ENCODE results near the gene ADA.

Gene ADA

GRCh38 chr20:44644667-44645131 lies 6.8 kb downstream of the ADA start:
- DNase-seq (ENCODE audit: low read depth): no peak

GRCh38 chr20:44644230-44644617 lies 7.3 kb downstream of the ADA start:
- no peak for DNase-seq (ENCODE audit: low read depth)

- no peak for DNase-seq (ENCODE audit: low read depth)
These were observed 7.8 kb downstream of the ADA start for GRCh38 chr20:44643596-44644229.

GRCh38 chr20:44643154-44643519 lies 8.4 kb downstream of the ADA start:
- no peak for DNase-seq (ENCODE audit: low read depth)

- no peak for DNase-seq (ENCODE audit: low read depth)
These were observed 9.0 kb downstream of the ADA start for GRCh38 chr20:44642203-44643153.

- DNase-seq (ENCODE audit: low read depth): no peak
These were observed 10.2 kb downstream of the ADA start for GRCh38 chr20:44641325-44641724.

- no peak for DNase-seq (ENCODE audit: low read depth)
These were observed 11.0 kb downstream of the ADA start for GRCh38 chr20:44640522-44640921.

GRCh38 chr20:44637522-44638372 lies 13.8 kb downstream of the ADA start:
- DNase-seq (ENCODE audit: low read depth): no peak

- DNase-seq (ENCODE audit: low read depth): no peak
These were observed 14.5 kb downstream of the ADA start for GRCh38 chr20:44637042-44637441.

GRCh38 chr20:44635877-44636276 lies 15.6 kb downstream of the ADA start:
- no peak for DNase-seq (ENCODE audit: low read depth)

- no peak for DNase-seq (ENCODE audit: low read depth)
These were observed 17.5 kb downstream of the ADA start for GRCh38 chr20:44633872-44634600.

GRCh38 chr20:44633187-44633810 lies 18.2 kb downstream of the ADA start:
- DNase-seq (ENCODE audit: low read depth): no peak

GRCh38 chr20:44632103-44632752 lies 19.3 kb downstream of the ADA start:
- DNase-seq (ENCODE audit: low read depth): no peak

- no peak for DNase-seq (ENCODE audit: low read depth)
These were observed 21.2 kb downstream of the ADA start for GRCh38 chr20:44630297-44630696.

GRCh38 chr20:44629542-44629941 lies 22.0 kb downstream of the ADA start:
- DNase-seq (ENCODE audit: low read depth): no peak

- DNase-seq (ENCODE audit: low read depth): no peak
These were observed 22.5 kb downstream of the ADA start for GRCh38 chr20:44629017-44629385.

GRCh38 chr20:44627364-44628010 lies 24.0 kb downstream of the ADA start:
- no peak for DNase-seq (ENCODE audit: low read depth)

GRCh38 chr20:44626278-44626677 lies 25.2 kb downstream of the ADA start:
- DNase-seq (ENCODE audit: low read depth): no peak

- DNase-seq (ENCODE audit: low read depth): no peak
These were observed 26.1 kb downstream of the ADA start for GRCh38 chr20:44625361-44625760.

- DNase-seq (ENCODE audit: low read depth): no peak
These were observed 26.7 kb downstream of the ADA start for GRCh38 chr20:44624743-44625271.

Data from stimulated activated CD8-positive, alpha-beta memory T cell treated with anti-CD3 and anti-CD28 coated beads, Interleukin-15, amount 100 ng/mL, for 24 hours (primary cell).